HepG2 (cell line): Measurements from ENCODE around the gene USP19. TPM values are rescaled to one million over a fixed set of nuclear protein-coding genes. Genes with fewer than 3 reads are reported as not detected.

Experiments used
- AKAP8 ChIP-seq: sonication (generic); formaldehyde crosslinking; IDR thresholded peaks from 2 replicates; pipeline ENCODE4 v1.5.1; 2020; ENCODE audit warnings: mild to moderate bottlenecking, missing genetic modification reagents
- DPF2 ChIP-seq: sonication (generic); formaldehyde crosslinking; IDR thresholded peaks from 2 replicates; pipeline ENCODE4 v1.4.0; 2020; ENCODE audit warnings: mild to moderate bottlenecking, low read depth, missing genetic modification reagents, borderline replicate concordance
- HHEX ChIP-seq: IDR thresholded peaks from 2 replicates; pipeline ENCODE4 v1.6.1; 2016; ENCODE audit warnings: control low read depth
- IKZF4 ChIP-seq: sonication (generic); formaldehyde crosslinking; IDR thresholded peaks from 2 replicates; pipeline ENCODE4 v1.5.1; 2020; ENCODE audit warnings: borderline replicate concordance, mild to moderate bottlenecking, low read depth, missing genetic modification reagents; ENCODE audit errors: not compliant biosample characterization
- MEIS1 ChIP-seq: sonication (generic); formaldehyde crosslinking; IDR thresholded peaks from 2 replicates; pipeline ENCODE4 v1.9.0; 2021; ENCODE audit warnings: mild to moderate bottlenecking, missing genetic modification reagents, moderate library complexity, borderline replicate concordance
- SIN3A ChIP-seq: IDR thresholded peaks from 2 replicates; pipeline ENCODE4 v1.6.1; 2011; ENCODE audit warnings: low read depth, mild to moderate bottlenecking, control low read depth, low read length, borderline replicate concordance
- SIN3B ChIP-seq: fragments of 150-350 bp; IDR thresholded peaks from 2 replicates; pipeline ENCODE4 v1.6.1; 2014; ENCODE audit warnings: low read length
- XRCC5 ChIP-seq: fragments of 200-400 bp; formaldehyde crosslinking; optimal IDR thresholded peaks from 2 replicates; pipeline ENCODE3; 2017; ENCODE audit warnings: mild to moderate bottlenecking, low read length
- ZFP37 ChIP-seq: sonication (generic); formaldehyde crosslinking; IDR thresholded peaks from 2 replicates; pipeline ENCODE4 v1.4.0; 2020; ENCODE audit warnings: missing genetic modification reagents, borderline replicate concordance
- ZNF10 ChIP-seq: sonication (generic); formaldehyde crosslinking; IDR thresholded peaks from 2 replicates; pipeline ENCODE4 v1.4.0; 2020; ENCODE audit warnings: mild to moderate bottlenecking, low read depth, missing genetic modification reagents, borderline replicate concordance
- ZNF274 ChIP-seq: sonication (generic); formaldehyde crosslinking; IDR thresholded peaks from 2 replicates; pipeline ENCODE4 v1.5.1; 2020; ENCODE audit warnings: mild to moderate bottlenecking, missing genetic modification reagents
- ZNF3 ChIP-seq: IDR thresholded peaks from 2 replicates; pipeline ENCODE4 v1.7.0; 2017; ENCODE audit warnings: inconsistent platforms
- ZNF326 ChIP-seq: sonication (generic); formaldehyde crosslinking; IDR thresholded peaks from 2 replicates; pipeline ENCODE4 v1.4.0; 2020; ENCODE audit warnings: missing genetic modification reagents, borderline replicate concordance
- polyA plus RNA-seq, 8 experiments: library from polyadenylated mRNA; depleted of rRNA in 3 of 8; stranded (reverse) in 7 of 8; unstranded in 1 of 8; fragments of >200 nt; fragmentation: Illumina TruSeq in 4 of 8; extraction: Trizol in 4 of 8; gene quantifications; 2 replicates each; pipeline versions ENCODE4 v1.2.1 to v1.2.3, GENCODE V29; 2011 to 2016; ENCODE audit warnings: low read depth in 4 of 8, missing spikeins in 1 of 8, mixed read lengths in 1 of 8; ENCODE audit not compliant: insufficient read depth in 1 of 8
- total RNA-seq, 5 experiments: library from RNA; depleted of rRNA; stranded (reverse); fragments of >200 nt; fragmentation: Illumina TruSeq; extraction: Trizol; gene quantifications; 2 replicates each; pipeline ENCODE4 v1.2.3, GENCODE V29; 2016; ENCODE audit warnings: low read depth in 1 of 5
- TF ChIP-seq, protein P1 (sequence below): sonication (generic); formaldehyde crosslinking; IDR thresholded peaks from 2 replicates; pipeline ENCODE4 v1.4.0; 2020; ENCODE audit warnings: missing genetic modification reagents
- TF ChIP-seq, protein P2 (sequence below): IDR thresholded peaks from 2 replicates; pipeline ENCODE4 v1.6.1; 2012; ENCODE audit warnings: low read length, improper control_type of control experiment
- TF ChIP-seq, protein P3 (sequence below): sonication (generic); formaldehyde crosslinking; IDR thresholded peaks from 2 replicates; pipeline ENCODE4 v1.4.0; 2020; ENCODE audit warnings: mild to moderate bottlenecking, missing genetic modification reagents
- TF ChIP-seq, protein P4 (sequence below): sonication (generic); formaldehyde crosslinking; IDR thresholded peaks from 2 replicates; pipeline ENCODE4 v1.5.1; 2020; ENCODE audit warnings: mild to moderate bottlenecking, missing genetic modification reagents, moderate library complexity
- TF ChIP-seq, protein P5 (sequence below): sonication (generic); formaldehyde crosslinking; IDR thresholded peaks from 2 replicates; pipeline ENCODE4 v1.8.1; 2023; ENCODE audit warnings: mild to moderate bottlenecking, missing genetic modification reagents, borderline replicate concordance
- TF ChIP-seq, protein P6 (sequence below): sonication (generic); formaldehyde crosslinking; IDR thresholded peaks from 2 replicates; pipeline ENCODE4 v1.4.0; 2020; ENCODE audit warnings: missing genetic modification reagents, low read depth, mild to moderate bottlenecking, borderline replicate concordance

Gene USP19
- total and polyA plus RNA-seq, 2 of the 13 experiments (the other 11 are each of a cell fraction or from before 2014, with no cell fraction given): 28.3 to 31.7 TPM

DNA sequence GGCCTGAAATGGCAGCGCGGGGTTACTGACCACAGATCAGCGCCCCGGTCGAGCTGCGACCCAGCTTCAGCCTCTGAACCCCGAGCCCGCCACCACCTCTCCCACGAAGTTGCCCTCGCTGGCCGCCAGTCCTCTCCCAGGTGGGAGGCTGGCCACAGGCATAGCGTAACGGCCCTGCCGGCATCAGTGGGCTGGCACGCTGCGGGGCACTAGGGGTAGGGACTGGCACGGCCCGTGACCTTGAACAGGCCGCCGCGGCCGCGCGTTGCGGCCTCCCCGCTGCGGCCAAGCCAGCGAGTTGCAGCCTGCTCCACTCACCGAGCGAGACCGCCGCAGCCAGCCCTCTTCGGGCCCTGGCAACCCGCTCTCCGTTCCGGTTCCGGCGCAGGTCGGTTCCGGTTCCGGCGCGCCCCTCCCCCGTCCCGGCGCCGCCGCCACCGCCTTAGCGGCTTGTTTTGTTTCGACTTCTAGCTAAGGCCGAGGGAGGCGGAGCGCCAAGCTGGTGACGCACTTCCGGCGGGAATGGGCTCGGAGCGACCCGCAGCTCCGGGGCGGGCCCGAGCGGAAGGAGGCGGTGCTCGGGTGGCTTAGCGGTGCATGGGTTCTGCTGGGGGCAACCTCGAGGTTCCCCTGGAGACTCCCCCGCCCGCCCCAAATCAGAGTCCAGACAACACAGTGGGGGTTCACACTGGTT, at the start of gene USP19 (continued):
- TF ChIP-seq, protein P1, sequence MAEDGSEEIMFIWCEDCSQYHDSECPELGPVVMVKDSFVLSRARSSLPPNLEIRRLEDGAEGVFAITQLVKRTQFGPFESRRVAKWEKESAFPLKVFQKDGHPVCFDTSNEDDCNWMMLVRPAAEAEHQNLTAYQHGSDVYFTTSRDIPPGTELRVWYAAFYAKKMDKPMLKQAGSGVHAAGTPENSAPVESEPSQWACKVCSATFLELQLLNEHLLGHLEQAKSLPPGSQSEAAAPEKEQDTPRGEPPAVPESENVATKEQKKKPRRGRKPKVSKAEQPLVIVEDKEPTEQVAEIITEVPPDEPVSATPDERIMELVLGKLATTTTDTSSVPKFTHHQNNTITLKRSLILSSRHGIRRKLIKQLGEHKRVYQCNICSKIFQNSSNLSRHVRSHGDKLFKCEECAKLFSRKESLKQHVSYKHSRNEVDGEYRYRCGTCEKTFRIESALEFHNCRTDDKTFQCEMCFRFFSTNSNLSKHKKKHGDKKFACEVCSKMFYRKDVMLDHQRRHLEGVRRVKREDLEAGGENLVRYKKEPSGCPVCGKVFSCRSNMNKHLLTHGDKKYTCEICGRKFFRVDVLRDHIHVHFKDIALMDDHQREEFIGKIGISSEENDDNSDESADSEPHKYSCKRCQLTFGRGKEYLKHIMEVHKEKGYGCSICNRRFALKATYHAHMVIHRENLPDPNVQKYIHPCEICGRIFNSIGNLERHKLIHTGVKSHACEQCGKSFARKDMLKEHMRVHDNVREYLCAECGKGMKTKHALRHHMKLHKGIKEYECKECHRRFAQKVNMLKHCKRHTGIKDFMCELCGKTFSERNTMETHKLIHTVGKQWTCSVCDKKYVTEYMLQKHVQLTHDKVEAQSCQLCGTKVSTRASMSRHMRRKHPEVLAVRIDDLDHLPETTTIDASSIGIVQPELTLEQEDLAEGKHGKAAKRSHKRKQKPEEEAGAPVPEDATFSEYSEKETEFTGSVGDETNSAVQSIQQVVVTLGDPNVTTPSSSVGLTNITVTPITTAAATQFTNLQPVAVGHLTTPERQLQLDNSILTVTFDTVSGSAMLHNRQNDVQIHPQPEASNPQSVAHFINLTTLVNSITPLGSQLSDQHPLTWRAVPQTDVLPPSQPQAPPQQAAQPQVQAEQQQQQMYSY: peak; percentile 63; the same call in 1 of the 2 replicates
- TF ChIP-seq, protein P2, sequence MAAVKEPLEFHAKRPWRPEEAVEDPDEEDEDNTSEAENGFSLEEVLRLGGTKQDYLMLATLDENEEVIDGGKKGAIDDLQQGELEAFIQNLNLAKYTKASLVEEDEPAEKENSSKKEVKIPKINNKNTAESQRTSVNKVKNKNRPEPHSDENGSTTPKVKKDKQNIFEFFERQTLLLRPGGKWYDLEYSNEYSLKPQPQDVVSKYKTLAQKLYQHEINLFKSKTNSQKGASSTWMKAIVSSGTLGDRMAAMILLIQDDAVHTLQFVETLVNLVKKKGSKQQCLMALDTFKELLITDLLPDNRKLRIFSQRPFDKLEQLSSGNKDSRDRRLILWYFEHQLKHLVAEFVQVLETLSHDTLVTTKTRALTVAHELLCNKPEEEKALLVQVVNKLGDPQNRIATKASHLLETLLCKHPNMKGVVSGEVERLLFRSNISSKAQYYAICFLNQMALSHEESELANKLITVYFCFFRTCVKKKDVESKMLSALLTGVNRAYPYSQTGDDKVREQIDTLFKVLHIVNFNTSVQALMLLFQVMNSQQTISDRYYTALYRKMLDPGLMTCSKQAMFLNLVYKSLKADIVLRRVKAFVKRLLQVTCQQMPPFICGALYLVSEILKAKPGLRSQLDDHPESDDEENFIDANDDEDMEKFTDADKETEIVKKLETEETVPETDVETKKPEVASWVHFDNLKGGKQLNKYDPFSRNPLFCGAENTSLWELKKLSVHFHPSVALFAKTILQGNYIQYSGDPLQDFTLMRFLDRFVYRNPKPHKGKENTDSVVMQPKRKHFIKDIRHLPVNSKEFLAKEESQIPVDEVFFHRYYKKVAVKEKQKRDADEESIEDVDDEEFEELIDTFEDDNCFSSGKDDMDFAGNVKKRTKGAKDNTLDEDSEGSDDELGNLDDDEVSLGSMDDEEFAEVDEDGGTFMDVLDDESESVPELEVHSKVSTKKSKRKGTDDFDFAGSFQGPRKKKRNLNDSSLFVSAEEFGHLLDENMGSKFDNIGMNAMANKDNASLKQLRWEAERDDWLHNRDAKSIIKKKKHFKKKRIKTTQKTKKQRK: no peak
- TF ChIP-seq ZFP37: no peak
- TF ChIP-seq XRCC5: peak; percentile 84
- peak; percentile 85; the same call in 1 of the 2 replicates for TF ChIP-seq SIN3A
- TF ChIP-seq ZNF10 (CRISPR knock-in tag): no peak
- TF ChIP-seq, protein P3, sequence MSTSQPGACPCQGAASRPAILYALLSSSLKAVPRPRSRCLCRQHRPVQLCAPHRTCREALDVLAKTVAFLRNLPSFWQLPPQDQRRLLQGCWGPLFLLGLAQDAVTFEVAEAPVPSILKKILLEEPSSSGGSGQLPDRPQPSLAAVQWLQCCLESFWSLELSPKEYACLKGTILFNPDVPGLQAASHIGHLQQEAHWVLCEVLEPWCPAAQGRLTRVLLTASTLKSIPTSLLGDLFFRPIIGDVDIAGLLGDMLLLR (CRISPR knock-in tag): peak; percentile 72; the same call in 1 of the 2 replicates
- TF ChIP-seq AKAP8 (CRISPR knock-in tag): 0 out of 2 replicates have a peak, but pooled peaks have one; percentile 50
- no peak; the same call in 1 of the 2 replicates for TF ChIP-seq ZNF274 (CRISPR knock-in tag)
- TF ChIP-seq, protein P4, sequence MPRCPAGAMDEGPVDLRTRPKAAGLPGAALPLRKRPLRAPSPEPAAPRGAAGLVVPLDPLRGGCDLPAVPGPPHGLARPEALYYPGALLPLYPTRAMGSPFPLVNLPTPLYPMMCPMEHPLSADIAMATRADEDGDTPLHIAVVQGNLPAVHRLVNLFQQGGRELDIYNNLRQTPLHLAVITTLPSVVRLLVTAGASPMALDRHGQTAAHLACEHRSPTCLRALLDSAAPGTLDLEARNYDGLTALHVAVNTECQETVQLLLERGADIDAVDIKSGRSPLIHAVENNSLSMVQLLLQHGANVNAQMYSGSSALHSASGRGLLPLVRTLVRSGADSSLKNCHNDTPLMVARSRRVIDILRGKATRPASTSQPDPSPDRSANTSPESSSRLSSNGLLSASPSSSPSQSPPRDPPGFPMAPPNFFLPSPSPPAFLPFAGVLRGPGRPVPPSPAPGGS (CRISPR knock-in tag): no peak; the same call in 1 of the 2 replicates
- TF ChIP-seq HHEX (CRISPR knock-in tag): no peak
- TF ChIP-seq, protein P5, sequence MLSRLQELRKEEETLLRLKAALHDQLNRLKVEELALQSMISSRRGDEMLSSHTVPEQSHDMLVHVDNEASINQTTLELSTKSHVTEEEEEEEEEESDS: no peak
- no peak for TF ChIP-seq DPF2 (CRISPR knock-in tag)
- no peak for TF ChIP-seq ZNF326 (CRISPR knock-in tag)
- TF ChIP-seq, protein P6, sequence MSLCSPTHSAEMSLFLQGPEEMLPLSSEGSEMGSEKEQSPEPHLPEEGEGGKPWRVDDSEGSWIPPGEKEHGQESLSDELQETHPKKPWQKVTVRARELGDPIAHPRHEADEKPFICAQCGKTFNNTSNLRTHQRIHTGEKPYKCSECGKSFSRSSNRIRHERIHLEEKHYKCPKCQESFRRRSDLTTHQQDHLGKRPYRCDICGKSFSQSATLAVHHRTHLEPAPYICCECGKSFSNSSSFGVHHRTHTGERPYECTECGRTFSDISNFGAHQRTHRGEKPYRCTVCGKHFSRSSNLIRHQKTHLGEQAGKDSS (CRISPR knock-in tag): no peak
- peak; percentile 61; the same call in 1 of the 2 replicates for TF ChIP-seq SIN3B
- no peak for TF ChIP-seq IKZF4
- no peak for TF ChIP-seq MEIS1 (CRISPR knock-in tag)
- no peak for TF ChIP-seq ZNF3 (CRISPR knock-in tag)
